Raji (cell line): Measurements from ENCODE around the gene TDRD3.

Source experiments
- POLR2A ChIP-seq: IDR thresholded peaks from 2 replicates; pipeline ENCODE4 v1.6.1; 2011; ENCODE audit warnings: low read depth, low read length, control low read depth; ENCODE audit not compliant: insufficient read depth

The TDRD3 gene

GRCh38 chr13:60425332-60425731 lies 28.3 kb downstream of the TDRD3 start:
- no peak for TF ChIP-seq POLR2A

- no peak for TF ChIP-seq POLR2A
These were observed 29.1 kb downstream of the TDRD3 start for GRCh38 chr13:60426075-60426474.

- no peak for TF ChIP-seq POLR2A
These were observed 30.3 kb downstream of the TDRD3 start for GRCh38 chr13:60427285-60427684.

GRCh38 chr13:60431108-60431700 lies 34.2 kb downstream of the TDRD3 start:
- TF ChIP-seq POLR2A: no peak

- no peak for TF ChIP-seq POLR2A
These were observed 36.5 kb downstream of the TDRD3 start for GRCh38 chr13:60433505-60433904.

GRCh38 chr13:60435762-60436374 lies 38.8 kb downstream of the TDRD3 start:
- no peak for TF ChIP-seq POLR2A

GRCh38 chr13:60439201-60439600 lies 42.2 kb downstream of the TDRD3 start:
- no peak for TF ChIP-seq POLR2A

- no peak for TF ChIP-seq POLR2A
These were observed 44.7 kb downstream of the TDRD3 start for GRCh38 chr13:60441761-60442160.

- TF ChIP-seq POLR2A: no peak
These were observed 52.0 kb downstream of the TDRD3 start for GRCh38 chr13:60448907-60449510.

- no peak for TF ChIP-seq POLR2A
These were observed 56.5 kb downstream of the TDRD3 start for GRCh38 chr13:60453490-60453889.

- TF ChIP-seq POLR2A: no peak
These were observed 57.4 kb downstream of the TDRD3 start for GRCh38 chr13:60454425-60454824.

GRCh38 chr13:60463787-60464186 lies 66.8 kb downstream of the TDRD3 start:
- no peak for TF ChIP-seq POLR2A

GRCh38 chr13:60467098-60467497 lies 70.1 kb downstream of the TDRD3 start:
- TF ChIP-seq POLR2A: no peak

GRCh38 chr13:60479273-60479672 lies 82.3 kb downstream of the TDRD3 start:
- no peak for TF ChIP-seq POLR2A

GRCh38 chr13:60482012-60482411 lies 85.0 kb downstream of the TDRD3 start:
- no peak for TF ChIP-seq POLR2A

- no peak for TF ChIP-seq POLR2A
These were observed 87.8 kb downstream of the TDRD3 start for GRCh38 chr13:60484865-60485264.

GRCh38 chr13:60491531-60491930 lies 94.5 kb downstream of the TDRD3 start:
- TF ChIP-seq POLR2A: no peak

- no peak for TF ChIP-seq POLR2A
These were observed 95.2 kb downstream of the TDRD3 start for GRCh38 chr13:60492187-60492586.
